ENCODE data around the gene INSM2.

- TF ChIP-seq CTCF (conservative IDR thresholded peaks at IDR 0.05; ENCODE audit: low read length) (no peak), EZH2phosphoT487 (IDR thresholded peaks at IDR 0.05; ENCODE audit: borderline replicate concordance) (no peak)
Observed at GRCh38 chr14:35512765-35513164, 21.2 kb upstream of the INSM2 start.

All from Loucy (cell line).